ENCODE measurements around the gene BRINP2.
"Not testable (repeated sequence)": the region's sequence is repeated elsewhere in the genome, so short reads cannot be mapped to it uniquely, and the experiment has no call there.

Gene BRINP2

DNA sequence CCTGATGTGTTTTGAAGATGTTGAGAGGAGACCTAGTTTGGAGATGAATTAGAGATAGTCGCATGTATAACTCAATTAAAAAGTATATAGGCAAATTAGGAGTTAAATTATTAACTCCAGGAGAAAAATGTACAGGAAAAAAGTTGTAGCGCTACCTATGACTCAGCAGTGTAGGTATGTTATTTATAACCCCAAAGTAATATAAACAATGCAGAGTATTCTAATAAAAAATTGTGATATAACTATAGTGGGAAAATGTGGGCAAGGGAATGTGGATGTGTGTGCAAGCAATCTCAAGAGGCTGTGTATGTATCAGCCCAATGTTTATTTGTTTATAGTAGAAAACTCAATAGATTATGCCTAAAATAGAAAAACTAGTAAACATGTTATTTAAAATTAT, 144.5 kb downstream of the BRINP2 start:
- no peak overlapping the region for H3K4me3 ChIP-seq (ENCODE audit: low read depth, low read length)
- DNase-seq (ENCODE audit: low read depth) = no peak
- TF ChIP-seq, protein P1, sequence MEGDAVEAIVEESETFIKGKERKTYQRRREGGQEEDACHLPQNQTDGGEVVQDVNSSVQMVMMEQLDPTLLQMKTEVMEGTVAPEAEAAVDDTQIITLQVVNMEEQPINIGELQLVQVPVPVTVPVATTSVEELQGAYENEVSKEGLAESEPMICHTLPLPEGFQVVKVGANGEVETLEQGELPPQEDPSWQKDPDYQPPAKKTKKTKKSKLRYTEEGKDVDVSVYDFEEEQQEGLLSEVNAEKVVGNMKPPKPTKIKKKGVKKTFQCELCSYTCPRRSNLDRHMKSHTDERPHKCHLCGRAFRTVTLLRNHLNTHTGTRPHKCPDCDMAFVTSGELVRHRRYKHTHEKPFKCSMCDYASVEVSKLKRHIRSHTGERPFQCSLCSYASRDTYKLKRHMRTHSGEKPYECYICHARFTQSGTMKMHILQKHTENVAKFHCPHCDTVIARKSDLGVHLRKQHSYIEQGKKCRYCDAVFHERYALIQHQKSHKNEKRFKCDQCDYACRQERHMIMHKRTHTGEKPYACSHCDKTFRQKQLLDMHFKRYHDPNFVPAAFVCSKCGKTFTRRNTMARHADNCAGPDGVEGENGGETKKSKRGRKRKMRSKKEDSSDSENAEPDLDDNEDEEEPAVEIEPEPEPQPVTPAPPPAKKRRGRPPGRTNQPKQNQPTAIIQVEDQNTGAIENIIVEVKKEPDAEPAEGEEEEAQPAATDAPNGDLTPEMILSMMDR (IDR thresholded peaks at IDR 0.05; ENCODE audit: insufficient read depth, low read depth, low read length, missing control alignments) = no peak

DNA sequence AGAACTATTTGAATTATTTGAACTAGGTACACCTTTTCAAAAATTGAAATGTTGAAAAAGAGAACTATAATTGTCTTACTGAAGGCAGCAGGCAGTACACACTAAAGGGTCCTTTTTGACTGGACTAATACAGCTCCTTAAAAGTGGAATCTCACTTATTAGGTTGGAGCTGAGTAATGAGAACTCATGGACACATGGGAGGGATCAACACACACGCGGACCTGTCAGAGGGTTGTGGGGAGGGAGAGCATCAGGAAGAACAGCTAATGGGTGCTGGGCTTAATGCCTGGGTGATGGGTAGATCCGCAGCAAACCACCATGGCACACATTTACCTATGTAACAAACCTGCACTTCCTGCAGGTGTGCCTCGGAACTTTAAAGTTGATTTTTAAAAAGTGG, 145.0 kb downstream of the BRINP2 start:
- TF ChIP-seq, protein P1 (IDR thresholded peaks at IDR 0.05; ENCODE audit: insufficient read depth, low read depth, low read length, missing control alignments) = no peak
- no peak for DNase-seq (ENCODE audit: low read depth)
- no peak overlapping the region for H3K4me3 ChIP-seq (ENCODE audit: low read depth, low read length)

DNA sequence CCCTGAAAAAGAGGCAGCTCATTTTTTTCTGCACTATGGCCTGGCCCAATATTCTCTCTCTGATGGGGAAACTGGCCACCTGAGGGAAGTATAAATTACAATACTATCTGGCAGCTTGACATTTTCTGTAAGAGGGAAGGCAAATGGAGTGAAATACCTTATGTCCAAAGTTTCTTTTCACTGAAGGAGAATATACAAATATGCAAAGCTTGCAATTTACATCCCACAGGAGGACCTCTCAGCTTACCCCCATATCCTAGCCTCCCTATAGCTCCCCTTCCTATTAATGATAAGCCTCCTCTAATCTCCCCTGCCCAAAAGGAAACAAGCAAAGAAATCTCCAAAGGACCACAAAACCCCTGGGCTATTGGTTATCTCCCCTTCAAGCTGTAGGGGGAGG, 150.7 kb downstream of the BRINP2 start:
- DNase-seq (ENCODE audit: low read depth); H3K4me3 ChIP-seq (ENCODE audit: low read depth, low read length): not testable (repeated sequence)

DNA sequence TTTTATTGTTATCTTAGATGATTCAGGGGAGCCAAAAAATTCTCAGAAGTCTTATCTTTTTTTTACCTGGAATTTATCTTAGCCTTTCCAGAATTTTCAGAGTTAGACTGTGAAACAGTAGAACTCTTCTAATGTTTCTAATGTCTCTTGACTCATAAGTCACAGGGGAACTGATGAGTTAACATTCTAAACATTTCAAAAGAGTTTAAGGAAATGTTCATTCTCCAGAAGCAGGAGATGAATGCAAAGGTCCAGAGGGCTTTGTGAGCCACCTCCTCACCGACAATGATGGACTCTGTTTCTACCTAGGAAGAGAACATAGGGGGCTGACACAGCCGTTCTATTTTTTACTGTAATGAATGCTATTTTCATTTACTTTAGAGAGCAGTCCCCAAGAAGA, 157.5 kb downstream of the BRINP2 start:
- no peak for DNase-seq (ENCODE audit: low read depth)
- H3K4me3 ChIP-seq (ENCODE audit: low read depth, low read length) = no peak overlapping the region
- TF ChIP-seq, protein P1 (IDR thresholded peaks at IDR 0.05; ENCODE audit: insufficient read depth, low read depth, low read length, missing control alignments) = no peak

DNA sequence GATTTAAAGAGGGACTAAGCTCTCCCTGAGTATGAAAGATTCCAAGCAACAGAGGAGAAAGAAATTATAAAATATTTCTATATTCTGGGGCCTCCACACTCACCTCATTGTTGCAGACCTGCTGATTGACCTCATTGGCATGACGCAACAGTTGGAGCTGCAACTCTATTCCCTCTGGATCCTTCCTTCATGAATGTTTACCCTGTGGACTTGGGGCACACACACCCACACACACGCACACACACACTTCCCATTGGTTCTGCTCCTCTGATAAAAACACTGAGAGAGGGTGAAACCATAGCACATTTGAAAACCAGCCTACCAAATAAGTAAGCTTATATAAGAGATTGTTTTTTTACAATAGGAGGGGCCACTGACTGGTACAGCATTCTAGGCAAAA, 159.1 kb downstream of the BRINP2 start:
- no peak overlapping the region for H3K4me3 ChIP-seq (ENCODE audit: low read depth, low read length)
- no peak for DNase-seq (ENCODE audit: low read depth)
- TF ChIP-seq, protein P1 (IDR thresholded peaks at IDR 0.05; ENCODE audit: insufficient read depth, low read depth, low read length, missing control alignments) = no peak
